H9 (cell line): Measurements from ENCODE around the gene RNU6-1. TPM values are rescaled to one million over a fixed set of nuclear protein-coding genes. Genes with fewer than 3 reads are reported as not detected.

Experiments used
- DNase-seq: peaks from one replicate; pipeline ENCODE4 v3.0.0-alpha.2; 2017
- H2AFZ ChIP-seq: one replicate; pipeline ENCODE4 v1.6.1; 2013; ENCODE audit warnings: mild to moderate bottlenecking, low read length, control low read depth, moderate library complexity
- H2AK5ac ChIP-seq: 2 replicates; pipeline ENCODE4 v1.6.1; 2013; ENCODE audit warnings: low read length, control low read depth, mixed read lengths; ENCODE audit not compliant: insufficient read length
- H2BK120ac ChIP-seq: one replicate; pipeline ENCODE4 v1.6.1; 2013; ENCODE audit warnings: low read depth, mild to moderate bottlenecking, low read length, control low read depth, inconsistent platforms; ENCODE audit not compliant: poor library complexity, severe bottlenecking
- H2BK12ac ChIP-seq: 2 replicates; pipeline ENCODE4 v1.6.1; 2013; ENCODE audit warnings: low read length, control low read depth, mixed read lengths, low read depth; ENCODE audit not compliant: insufficient read length
- H2BK15ac ChIP-seq: 2 replicates; pipeline ENCODE4 v1.6.1; 2013; ENCODE audit warnings: low read depth, low read length, control low read depth
- H2BK20ac ChIP-seq: one replicate; pipeline ENCODE4 v1.6.1; 2013; ENCODE audit warnings: low read depth, mild to moderate bottlenecking, low read length, control low read depth, inconsistent platforms; ENCODE audit not compliant: poor library complexity, severe bottlenecking
- H2BK5ac ChIP-seq: 2 replicates; pipeline ENCODE4 v1.6.1; 2013; ENCODE audit warnings: low read length, control low read depth, mixed read lengths; ENCODE audit not compliant: insufficient read length
- H3K14ac ChIP-seq: 2 replicates; pipeline ENCODE4 v1.6.1; 2013; ENCODE audit warnings: low read length, control low read depth; ENCODE audit not compliant: insufficient read depth
- H3K18ac ChIP-seq: 2 replicates; pipeline ENCODE4 v1.6.1; 2013; ENCODE audit warnings: low read depth, mild to moderate bottlenecking, mixed read lengths, low read length, control low read depth; ENCODE audit not compliant: insufficient read length
- H3K23ac ChIP-seq: 2 replicates; pipeline ENCODE4 v1.6.1; 2013; ENCODE audit warnings: low read length, control low read depth, mixed read lengths, low read depth; ENCODE audit not compliant: insufficient read length
- H3K23me2 ChIP-seq: 2 replicates; pipeline ENCODE4 v1.6.1; 2013; ENCODE audit warnings: low read depth, mild to moderate bottlenecking, mixed read lengths, low read length, control low read depth; ENCODE audit not compliant: insufficient read length, poor library complexity, severe bottlenecking
- H3K27ac ChIP-seq: 2 replicates; pipeline ENCODE4 v1.5.1; 2013; ENCODE audit warnings: low read length, control low read depth, mixed read lengths, low read depth; ENCODE audit not compliant: insufficient read length
- H3K27me3 ChIP-seq: 2 replicates; pipeline ENCODE4 v1.6.1; 2013; ENCODE audit warnings: low read length, control low read depth, inconsistent platforms; ENCODE audit not compliant: insufficient read depth
- H3K4ac ChIP-seq: 2 replicates; pipeline ENCODE4 v1.6.1; 2013; ENCODE audit warnings: low read depth, mild to moderate bottlenecking, control low read depth, inconsistent platforms, low read length, moderate library complexity
- H3K4me1 ChIP-seq: 2 replicates; pipeline ENCODE4 v1.6.1; 2013; ENCODE audit warnings: low read length, control low read depth, inconsistent platforms; ENCODE audit not compliant: insufficient read depth
- H3K4me2 ChIP-seq: 2 replicates; pipeline ENCODE4 v1.6.1; 2013; ENCODE audit warnings: low read length, control low read depth, mixed read lengths; ENCODE audit not compliant: insufficient read length, insufficient read depth
- H3K56ac ChIP-seq: 2 replicates; pipeline ENCODE4 v1.6.1; 2013; ENCODE audit warnings: low read depth, mild to moderate bottlenecking, mixed read lengths, low read length, control low read depth; ENCODE audit not compliant: insufficient read length
- H3K79me1 ChIP-seq: 2 replicates; pipeline ENCODE4 v1.6.1; 2013; ENCODE audit warnings: low read depth, mild to moderate bottlenecking, moderate library complexity, low read length, control low read depth, inconsistent platforms; ENCODE audit not compliant: insufficient read depth, poor library complexity, severe bottlenecking
- H3K79me2 ChIP-seq: 2 replicates; pipeline ENCODE4 v1.6.1; 2013; ENCODE audit warnings: low read length, control low read depth, inconsistent platforms; ENCODE audit not compliant: insufficient read depth
- H3K9ac ChIP-seq: 2 replicates; pipeline ENCODE4 v1.6.1; 2013; ENCODE audit warnings: low read length, control low read depth, mixed read lengths; ENCODE audit not compliant: insufficient read length; ENCODE audit errors: extremely low read depth
- H3K9me3 ChIP-seq: one replicate; pipeline ENCODE4 v1.6.1; 2013; ENCODE audit warnings: low read depth, low read length, inconsistent platforms; ENCODE audit not compliant: control insufficient read depth
- H3T11ph ChIP-seq: one replicate; pipeline ENCODE4 v1.6.1; 2013; ENCODE audit warnings: mild to moderate bottlenecking, low read length, control low read depth, inconsistent platforms
- H4K20me1 ChIP-seq: one replicate; pipeline ENCODE4 v1.6.1; 2013; ENCODE audit not compliant: control insufficient read depth, insufficient read length, insufficient read depth
- H4K5ac ChIP-seq: 2 replicates; pipeline ENCODE4 v1.6.1; 2013; ENCODE audit warnings: low read depth, mild to moderate bottlenecking, mixed read lengths, low read length, control low read depth; ENCODE audit not compliant: insufficient read length
- H4K8ac ChIP-seq: replicated peaks from 2 replicates; pipeline ENCODE4 v1.6.1; 2013; ENCODE audit warnings: low read length, control low read depth, mixed read lengths, low read depth; ENCODE audit not compliant: insufficient read length
- H4K91ac ChIP-seq: 2 replicates; pipeline ENCODE4 v1.6.1; 2013; ENCODE audit warnings: low read depth, mild to moderate bottlenecking, moderate library complexity, mixed read lengths, low read length, control low read depth; ENCODE audit not compliant: insufficient read length
- H3K27ac Mint-ChIP-seq, 3 experiments: 2 replicates in 2 of 3; 3 replicates in 1 of 3; pipeline ENCODE4 v1.8.0; 2020 to 2021; ENCODE audit warnings: mixed read lengths in 3 of 3, mild to moderate bottlenecking in 1 of 3, moderate library complexity in 1 of 3
- H3K27me3 Mint-ChIP-seq: 2 replicates; pipeline ENCODE4 v1.8.0; 2021; ENCODE audit warnings: low read depth, mild to moderate bottlenecking, moderate library complexity, mixed read lengths
- H3K36me3 Mint-ChIP-seq, 3 experiments: 2 replicates in 2 of 3; 3 replicates in 1 of 3; pipeline ENCODE4 v1.8.0; 2020 to 2021; ENCODE audit warnings: low read depth in 3 of 3, mixed read lengths in 3 of 3; ENCODE audit not compliant: insufficient read depth in 1 of 3
- H3K4me1 Mint-ChIP-seq, 2 experiments: 2 replicates each; pipeline ENCODE4 v1.8.0; 2020; ENCODE audit warnings: mixed read lengths in 2 of 2
- H3K4me3 Mint-ChIP-seq, 2 experiments: 2 replicates in 1 of 2; 3 replicates in 1 of 2; pipeline ENCODE4 v1.8.0; 2020 to 2021; ENCODE audit warnings: mild to moderate bottlenecking in 2 of 2, mixed read lengths in 2 of 2, moderate library complexity in 1 of 2
- H3K9me3 Mint-ChIP-seq, 2 experiments: 2 replicates in 1 of 2; 3 replicates in 1 of 2; pipeline ENCODE4 v1.8.0; 2020; ENCODE audit warnings: mild to moderate bottlenecking in 2 of 2, mixed read lengths in 2 of 2, moderate library complexity in 1 of 2
- CTCF ChIP-seq: fragments of 200-600 bp; sonication (generic); conservative IDR thresholded peaks from 3 replicates; pipeline ENCODE4 v1.8.0; 2021; ENCODE audit warnings: antibody characterized with exemption, mild to moderate bottlenecking
- WGBS: extraction: QIAGEN DNeasy Blood & Tissue Kit; methylation state at CpG from one replicate; pipeline ENCODE4 v1.1.7; 2013; ENCODE audit warnings: missing lambda C conversion rate, low lambda C conversion rate, mixed read lengths; ENCODE audit not compliant: insufficient read length; ENCODE audit errors: extremely low coverage; 5-methylcytosine and 5-hydroxymethylcytosine counted together
- total RNA-seq: library from RNA; stranded (reverse); gene quantifications from 2 replicates; pipeline ENCODE4 v1.2.1, GENCODE V29; 2021

The RNU6-1 gene
- total RNA-seq, 1 experiment from 2014 or later, result not detected

- Mint-ChIP-seq H3K36me3 (peaks cover 0 to 1% (median 0%) of the 10 kb centered on the region in 3 experiments; a peak in 3 of 7 replicates), H3K27ac (no peak overlapping the region), H3K4me3 (peak overlapping the region; percentile 71 to 88), H3K4me1 (peaks cover 29 to 56% of the 10 kb centered on the region in 2 experiments), H3K27me3 (peaks cover 89% of the 10 kb centered on the region), H3K9me3 (peaks cover 4 to 8% of the 10 kb centered on the region in 2 experiments; a peak in 3 of 5 replicates)
- H3K27ac ChIP-seq, result no peak overlapping the region
- H2AK5ac ChIP-seq, result no peak overlapping the region
- H3K9ac ChIP-seq, result no peak overlapping the region
- no peak overlapping the region for H4K91ac ChIP-seq
- peaks cover 91% of the 10 kb centered on the region for H3K27me3 ChIP-seq
- no peaks in the 10 kb centered on the region for H3K79me2 ChIP-seq
- no CpG with 5 or more reads among the region's 94 CpGs for WGBS
- no peak overlapping the region for H4K8ac ChIP-seq
- H2BK120ac ChIP-seq, result no peak overlapping the region
- no peaks in the 10 kb centered on the region for H3K79me1 ChIP-seq
- H4K5ac ChIP-seq, result no peak overlapping the region
- no peak overlapping the region for H3T11ph ChIP-seq
- H2BK5ac ChIP-seq, result no peak overlapping the region
- 0 out of 2 replicates have a peak, but pooled peaks cover 2% of the 10 kb centered on the region for H3K4me1 ChIP-seq
- H3K4ac ChIP-seq, result no peak overlapping the region
- H3K23me2 ChIP-seq, result no peaks in the 10 kb centered on the region
- H3K18ac ChIP-seq, result no peak overlapping the region
- TF ChIP-seq CTCF, result no peak
- DNase-seq, result no peak
- no peaks in the 10 kb centered on the region for H3K9me3 ChIP-seq
- peaks cover 3% of the 10 kb centered on the region for H4K20me1 ChIP-seq
- no peak overlapping the region for H2AFZ ChIP-seq
- H3K56ac ChIP-seq, result no peak overlapping the region
- H2BK15ac ChIP-seq, result no peak overlapping the region
- peak overlapping the region; percentile 34 for H3K4me2 ChIP-seq
- no peak overlapping the region for H3K14ac ChIP-seq
- no peak overlapping the region for H3K23ac ChIP-seq
- no peak overlapping the region for H2BK12ac ChIP-seq
- H2BK20ac ChIP-seq, result no peak overlapping the region
Observed at GRCh38 chr15:67823314-67824196, 16.3 kb downstream of the RNU6-1 start.
